ENCODE data around the gene FOXP4.
A peak's percentile ranks its signal among the peaks of the same experiment; 100 is the strongest.

FOXP4 gene

DNA sequence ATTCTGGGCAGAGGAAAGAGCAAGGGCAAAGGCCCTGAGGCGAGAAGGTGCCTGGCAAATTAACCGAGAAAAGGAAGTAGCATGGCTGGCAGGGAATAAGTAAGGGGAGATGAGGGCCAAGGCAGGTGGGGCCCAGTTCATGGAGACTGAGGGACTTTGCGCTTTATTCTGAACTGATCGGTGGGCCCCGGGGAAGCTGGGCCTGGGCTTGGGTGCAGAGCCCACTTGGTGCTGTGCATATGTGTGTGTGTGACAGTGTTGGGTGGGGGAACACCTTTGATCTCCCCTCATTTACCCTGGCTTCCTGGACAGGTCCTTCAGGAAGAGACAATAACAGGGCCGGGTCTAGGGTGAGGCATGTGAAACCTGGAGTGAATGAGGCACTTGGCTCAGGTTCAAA lies 89.2 kb downstream of the FOXP4 start:
- DNase-seq, result no peak

DNA sequence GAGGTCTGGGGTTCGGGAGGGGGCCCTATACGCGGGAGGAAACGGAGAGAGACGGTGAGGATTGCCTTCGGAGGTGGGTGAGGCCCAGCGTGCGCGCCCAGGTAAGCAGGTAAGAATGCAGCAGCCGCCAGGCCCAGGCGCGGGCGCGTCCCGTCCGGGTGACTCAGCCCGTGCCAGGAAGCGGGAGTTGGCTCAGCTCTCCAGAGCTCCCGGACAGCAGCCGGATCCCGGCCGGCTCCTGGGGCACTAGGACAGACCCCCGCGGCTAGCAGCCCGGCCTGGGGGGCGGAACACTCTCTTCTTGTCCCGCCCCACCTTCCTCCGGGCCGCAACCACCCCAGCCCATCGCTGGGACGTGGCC lies 90.6 kb downstream of the FOXP4 start:
- DNase-seq, result no peak

DNA sequence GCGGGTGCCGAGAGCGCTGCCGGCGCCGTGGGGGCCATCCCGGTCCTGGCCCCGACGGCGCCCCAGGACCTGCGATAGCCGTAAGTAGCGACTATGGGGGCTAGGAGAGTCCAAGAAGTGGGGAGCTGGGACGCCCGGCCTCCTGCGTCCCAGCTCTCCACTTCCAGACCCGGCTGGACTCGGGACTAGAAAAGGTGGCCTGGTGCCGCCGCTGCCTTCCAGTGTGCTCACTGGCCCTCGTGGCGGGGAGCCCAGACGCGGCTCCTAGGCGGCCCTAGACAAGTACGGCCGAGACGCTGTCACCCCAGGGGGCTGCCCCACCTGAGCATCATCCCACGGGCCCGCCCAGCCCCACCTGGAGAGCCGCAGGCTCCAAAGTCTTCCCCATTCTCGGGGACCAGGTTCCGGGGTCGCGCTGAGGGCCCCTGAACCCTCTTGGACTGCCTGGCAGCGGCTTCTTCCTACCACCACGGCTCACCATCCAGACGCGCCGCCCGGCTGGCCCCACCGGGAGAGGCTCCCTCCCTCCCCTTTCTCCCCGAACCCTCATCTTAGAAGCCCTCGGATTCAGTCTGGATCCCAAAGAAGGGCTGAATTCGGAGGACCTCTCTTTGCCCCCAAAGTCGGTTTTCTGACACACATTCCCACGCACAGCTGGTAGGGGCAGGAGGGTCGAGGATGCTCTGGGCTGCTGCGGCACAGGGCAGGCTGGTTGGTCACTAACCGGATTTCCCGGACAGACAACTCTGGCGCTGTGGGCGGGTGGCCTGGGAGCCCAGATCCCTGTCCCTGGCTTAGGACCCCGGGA lies 91.2 kb downstream of the FOXP4 start:
- DNase-seq, result no peak

DNA sequence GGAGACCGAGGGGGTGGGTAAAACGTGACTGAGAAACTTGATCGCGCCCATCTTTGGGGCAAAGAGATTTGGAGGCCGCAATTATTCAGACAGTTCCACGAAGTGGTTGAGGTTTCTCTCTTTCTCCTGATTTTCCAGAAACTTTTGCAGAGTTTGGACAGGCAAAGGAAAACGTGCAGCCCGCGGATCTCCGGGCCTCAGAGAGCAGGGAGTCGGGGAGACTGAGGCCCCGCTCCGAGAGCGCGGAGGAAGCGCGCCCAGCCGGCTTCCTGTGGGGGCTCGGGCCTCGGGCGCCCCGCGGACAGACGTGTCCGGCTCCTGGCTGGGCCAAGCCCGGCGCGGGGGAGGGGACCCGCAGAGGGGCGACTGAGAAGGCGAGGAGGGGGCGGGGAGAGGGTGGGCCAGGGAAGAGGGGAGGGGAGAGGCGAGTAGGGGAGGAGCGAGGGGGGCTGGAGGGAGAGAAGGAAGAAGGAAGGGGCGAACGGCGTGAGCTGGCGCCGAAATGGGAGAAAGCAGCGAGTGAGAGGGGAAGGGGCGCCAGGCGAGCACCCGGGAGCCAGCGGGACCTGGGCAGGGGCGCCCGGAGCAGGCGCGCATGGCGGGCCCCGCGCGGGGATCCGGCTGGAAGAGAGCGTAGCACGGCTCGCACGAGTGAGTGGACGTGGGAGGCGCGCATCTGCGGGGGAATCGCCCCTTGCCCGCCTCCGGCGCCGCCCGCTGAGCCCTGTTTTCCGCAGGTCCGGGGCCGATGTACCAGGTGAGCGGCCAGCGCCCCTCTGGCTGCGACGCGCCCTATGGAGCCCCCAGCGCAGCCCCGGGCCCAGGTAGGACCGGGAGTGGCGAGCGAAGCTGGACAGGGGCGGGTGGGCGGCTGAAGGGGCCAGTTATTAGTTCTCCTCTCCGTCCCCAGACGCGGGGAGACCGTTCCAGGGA lies 92.1 kb downstream of the FOXP4 start, which contains the start of gene MDFI:
TSS of gene MDFI (plus strand) at position 467 of the 933 bp plus-strand sequence. CDS start at position 749, 282 bp downstream.
- DNase-seq, result peak; percentile 66

DNA sequence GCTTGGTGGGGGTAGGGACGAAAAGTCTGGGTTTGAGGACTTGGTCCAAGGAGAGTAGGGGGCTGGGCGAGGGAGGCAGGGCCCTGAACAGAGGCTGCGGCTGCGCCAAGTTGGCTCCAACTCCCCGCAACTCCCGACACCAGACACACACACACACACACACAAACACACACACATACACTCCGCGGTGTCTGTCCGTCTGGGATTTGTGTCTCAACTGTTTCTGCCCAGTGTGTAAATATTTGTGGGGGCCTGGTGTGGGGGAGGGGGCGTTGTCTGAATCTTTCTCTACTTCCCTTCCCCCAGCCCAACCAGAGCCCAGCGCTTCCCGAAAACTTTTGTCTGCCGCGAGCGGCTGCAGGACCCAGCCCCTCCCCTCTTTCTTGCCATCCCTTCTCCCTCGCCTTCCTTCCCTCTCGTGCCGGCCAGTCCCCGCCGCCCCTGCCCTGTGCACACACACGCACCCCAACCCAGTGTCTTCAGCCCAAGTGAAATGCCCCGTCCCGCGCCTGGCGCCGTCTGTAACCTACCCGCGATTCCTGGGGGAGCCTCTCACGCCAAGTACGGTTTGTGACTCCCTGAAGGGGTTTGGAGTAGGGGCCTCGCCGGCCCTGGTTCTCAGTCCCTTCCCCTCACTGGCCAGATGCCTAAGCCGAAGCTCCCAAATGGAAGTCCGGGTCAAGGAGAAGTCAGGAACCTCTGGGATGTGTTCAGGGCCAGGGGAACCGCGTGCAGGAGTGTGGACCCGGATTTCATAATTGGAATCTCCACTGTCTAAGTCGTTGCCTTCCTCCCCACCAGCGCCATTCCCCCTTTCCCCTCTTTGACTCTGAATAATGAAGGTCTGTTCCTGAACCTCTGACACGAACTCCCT lies 93.0 kb downstream of the FOXP4 start:
- DNase-seq, result peak; percentile 48

DNA sequence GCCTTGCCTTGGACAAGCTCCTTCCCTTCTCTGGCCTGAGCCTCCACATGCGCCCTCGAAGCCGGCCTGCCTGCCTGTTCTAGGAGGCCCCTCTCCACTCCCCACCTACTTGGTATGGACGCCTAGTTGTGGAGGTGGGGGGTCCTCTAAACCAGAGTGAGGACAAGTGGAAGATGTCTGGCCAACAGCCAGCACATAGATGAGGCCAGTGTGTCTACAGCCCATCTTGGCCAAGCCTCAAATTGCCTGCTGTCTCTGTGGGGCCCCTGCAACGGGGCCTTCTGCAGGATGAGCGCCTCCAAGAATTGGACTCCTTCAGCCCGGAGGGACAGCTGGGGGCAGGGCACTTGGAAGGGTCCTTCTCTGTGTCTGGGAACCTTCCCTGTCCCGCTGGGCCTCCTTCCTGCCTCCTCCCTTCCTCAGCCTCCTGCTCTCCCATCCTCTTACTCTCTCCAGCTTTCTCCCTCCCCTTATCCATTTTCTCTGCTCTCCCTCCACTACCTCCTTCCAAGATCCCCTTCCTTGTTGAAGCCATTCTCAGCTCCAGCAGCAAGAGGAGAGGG lies 93.7 kb downstream of the FOXP4 start:
- DNase-seq, result no peak

DNA sequence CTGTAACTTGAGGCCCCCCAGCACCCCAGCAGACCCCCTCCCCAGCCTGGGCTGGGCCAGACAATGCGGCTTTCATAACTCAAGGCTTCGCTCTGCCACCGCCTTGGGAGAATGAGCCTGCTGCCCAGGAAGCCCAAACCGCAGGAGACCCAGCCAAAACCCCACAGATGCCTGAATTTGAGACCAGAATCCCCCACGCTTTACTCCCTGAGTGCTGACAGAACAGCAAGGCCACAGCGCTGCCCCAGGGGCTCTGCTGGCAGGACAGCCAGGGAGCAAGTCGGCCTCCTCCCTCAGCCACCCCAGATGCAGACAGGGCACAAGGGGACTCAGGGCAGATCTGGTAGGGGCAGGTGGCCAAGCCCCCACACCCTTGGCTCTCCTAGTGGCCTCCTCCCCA lies 94.2 kb downstream of the FOXP4 start:
- DNase-seq, result no peak

DNA sequence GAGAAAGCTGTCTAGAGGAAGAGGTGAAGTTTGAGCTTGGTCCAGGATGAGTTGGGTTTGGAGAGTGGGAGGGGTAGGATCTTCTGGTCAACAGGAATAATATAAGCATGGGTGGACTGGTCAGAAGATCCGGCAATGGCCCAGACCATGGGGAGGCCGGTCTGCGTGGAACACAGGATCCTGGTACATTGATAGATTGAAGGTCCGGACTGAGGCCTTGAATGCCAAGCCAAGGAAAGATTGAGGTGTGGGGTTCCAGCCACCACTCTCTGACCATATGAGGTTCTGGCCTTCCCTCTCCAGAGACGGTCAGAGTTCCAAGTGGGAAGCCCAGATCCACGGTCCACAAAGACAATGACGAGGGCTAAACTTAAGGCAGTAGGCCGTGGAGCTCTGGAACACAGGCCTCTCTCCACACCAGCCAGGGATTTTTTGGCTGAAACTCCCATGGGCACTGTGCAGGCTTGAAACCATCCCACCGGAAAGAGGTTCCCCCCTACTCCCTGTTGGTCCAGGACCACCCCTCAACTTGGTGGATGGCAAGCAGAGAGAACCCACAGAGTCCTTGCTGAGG lies 95.3 kb downstream of the FOXP4 start:
- DNase-seq, result no peak

DNA sequence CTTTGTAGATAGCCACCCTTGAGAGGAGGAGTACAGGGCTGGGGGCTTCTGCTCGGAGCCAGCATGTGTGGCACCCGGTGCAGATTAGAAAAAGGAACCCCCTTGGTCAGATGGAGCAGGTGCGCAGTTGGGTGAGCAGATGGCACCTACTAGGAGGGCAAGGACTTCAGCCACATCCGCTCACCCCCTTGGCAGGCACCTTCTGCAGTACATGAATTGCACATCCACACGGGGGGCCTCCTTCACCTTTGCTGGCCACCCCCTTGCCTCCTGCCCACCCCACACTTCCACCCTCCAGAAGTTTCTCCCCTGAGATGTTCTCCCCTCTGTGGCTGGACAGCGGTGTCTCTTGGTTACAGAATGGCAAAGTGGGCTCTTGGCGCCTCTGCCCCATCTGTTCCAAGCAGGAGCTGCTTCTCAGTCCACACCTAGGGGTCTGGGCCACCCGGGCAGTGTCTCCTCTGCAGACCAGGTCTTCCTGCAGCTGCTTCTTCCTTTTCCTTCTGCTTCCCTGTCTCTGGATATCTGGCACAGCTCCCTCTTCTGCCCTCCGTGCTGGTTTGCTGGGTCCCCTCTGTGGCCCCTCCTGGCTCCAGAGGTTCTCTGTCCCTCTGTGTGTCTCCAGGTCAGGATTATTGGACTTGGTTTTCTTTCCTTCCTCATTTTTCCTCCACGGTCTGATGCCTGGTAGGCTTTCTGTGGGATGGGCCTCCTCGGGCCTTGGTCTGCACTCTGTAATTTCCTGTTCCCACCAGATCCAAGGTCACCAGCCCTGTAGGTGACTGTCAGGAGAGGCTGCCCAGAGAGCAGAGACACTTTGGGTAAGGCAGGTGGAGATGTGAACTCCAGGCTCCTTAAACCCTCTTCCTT lies 96.1 kb downstream of the FOXP4 start:
- DNase-seq, result no peak

DNA sequence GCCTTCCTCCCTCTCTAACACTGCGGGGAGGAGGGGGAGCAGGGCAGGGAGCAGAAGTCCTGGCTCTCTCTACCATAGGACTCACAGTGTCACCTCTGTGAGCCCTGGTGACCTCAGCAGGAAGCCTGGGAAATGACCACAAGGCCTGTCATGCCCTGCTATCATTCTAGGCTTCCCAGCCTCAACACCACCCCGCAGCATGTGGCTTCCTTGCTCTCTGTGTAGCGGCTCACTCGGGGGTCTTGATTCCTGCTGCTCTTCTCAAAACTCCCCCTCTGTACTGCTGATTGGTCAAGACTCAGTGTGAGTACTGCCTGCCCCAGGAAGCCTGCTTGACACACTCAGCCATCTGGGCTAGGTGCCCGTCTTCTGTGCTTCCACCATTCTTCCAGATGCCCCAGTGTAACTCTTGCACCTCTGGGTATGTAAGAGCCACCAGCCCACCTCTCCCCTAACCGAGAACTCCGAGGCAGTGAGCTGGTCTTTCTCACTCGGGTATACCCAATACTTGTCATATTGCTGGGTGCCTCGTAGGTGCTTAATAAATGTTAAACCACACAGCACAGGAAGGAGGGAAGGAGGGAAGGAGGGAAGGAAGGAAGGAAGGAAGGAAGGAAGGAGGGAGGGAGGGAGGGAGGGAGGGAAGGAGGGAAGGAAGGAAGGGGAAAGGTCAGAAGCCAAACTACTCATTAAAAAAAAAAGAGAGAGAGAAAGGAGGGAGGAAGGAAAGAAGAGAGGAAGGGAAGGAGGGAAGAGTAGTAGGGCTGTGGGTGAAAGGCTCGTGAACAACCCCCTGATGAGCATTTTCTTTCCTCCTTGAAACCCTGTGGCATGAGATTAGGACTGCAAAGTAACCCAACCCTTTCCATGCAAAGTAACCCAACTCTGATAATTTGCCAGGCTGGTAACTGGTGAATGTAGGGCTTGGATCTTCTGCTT lies 97.0 kb downstream of the FOXP4 start:
- DNase-seq, result no peak

DNA sequence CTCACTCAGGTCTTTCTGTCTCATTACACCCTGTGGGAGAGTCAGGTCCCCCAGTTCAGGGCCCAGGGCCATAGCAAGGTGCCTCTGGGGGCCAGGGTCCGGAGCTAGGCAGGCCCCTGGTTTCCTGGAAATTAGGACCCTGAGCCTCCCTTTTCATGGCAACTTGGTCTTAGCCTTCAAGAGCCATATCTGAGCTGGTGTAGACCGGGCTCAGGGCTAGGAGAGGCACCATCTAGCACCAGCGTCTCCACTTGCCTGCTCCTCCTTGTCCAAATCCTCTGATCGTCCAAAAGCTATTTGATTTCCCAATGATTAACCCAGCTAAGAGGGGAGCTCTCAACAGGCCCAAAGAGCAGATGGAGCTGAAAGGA lies 97.7 kb downstream of the FOXP4 start:
- DNase-seq, result no peak

DNA sequence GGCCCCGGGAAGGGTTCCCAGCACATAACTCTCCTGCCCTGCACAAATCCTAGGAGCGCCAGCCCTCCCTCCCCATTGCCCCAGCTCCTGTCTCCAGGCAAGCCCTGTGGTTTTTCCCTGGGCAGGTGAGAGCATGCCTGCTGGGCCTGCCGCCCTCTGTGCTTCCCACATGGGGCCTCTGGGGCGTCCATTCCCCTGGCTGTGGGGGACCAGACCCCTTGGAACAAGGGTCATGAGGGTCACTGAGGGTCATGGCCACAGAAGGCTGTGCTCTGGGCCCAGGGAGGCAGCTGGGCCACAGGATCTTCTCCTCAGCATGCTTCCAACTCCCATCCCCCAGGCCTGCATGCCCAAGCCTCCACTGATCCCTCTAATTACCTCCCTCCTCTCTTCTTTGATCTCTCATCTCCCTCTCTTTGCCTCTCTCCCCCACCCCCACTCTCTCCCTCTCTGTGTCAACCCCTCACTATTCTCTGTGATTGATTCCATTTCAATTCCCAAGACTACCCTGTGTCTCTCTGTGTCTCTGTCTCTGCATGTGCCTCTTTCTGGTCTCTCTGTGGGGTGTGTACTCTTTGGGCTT lies 98.2 kb downstream of the FOXP4 start:
- peak; percentile 96 for DNase-seq

DNA sequence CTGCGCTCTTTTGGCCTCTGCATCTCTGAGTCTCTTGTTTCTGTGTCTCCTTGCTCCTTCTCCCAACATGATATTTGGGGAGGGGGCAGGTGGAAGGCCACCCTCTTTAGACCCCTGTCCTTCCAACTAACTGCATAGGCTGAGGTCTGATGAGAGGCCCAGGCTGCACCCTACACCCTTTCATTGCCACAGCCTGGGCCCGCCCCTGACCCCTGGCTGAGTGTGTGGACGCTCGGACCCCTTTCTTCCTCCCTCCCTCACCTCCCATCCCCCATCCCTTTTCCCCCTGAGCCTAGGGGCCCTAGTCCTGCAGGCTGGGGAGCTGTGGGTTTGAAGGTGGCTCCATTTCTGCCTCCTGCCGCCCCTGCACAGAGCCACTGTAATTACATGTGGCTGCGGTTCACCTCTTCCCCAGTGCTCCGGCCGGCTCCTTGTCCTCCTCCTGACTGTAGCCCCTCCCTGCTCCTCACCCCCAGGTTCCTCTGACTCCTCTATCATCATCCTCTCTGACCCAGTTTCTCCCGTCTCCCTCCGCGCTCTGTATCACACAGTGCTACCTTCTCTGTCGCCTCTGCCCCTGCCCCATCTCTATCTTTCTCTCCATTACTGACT lies 98.9 kb downstream of the FOXP4 start:
- DNase-seq, result peak; percentile 39

DNA sequence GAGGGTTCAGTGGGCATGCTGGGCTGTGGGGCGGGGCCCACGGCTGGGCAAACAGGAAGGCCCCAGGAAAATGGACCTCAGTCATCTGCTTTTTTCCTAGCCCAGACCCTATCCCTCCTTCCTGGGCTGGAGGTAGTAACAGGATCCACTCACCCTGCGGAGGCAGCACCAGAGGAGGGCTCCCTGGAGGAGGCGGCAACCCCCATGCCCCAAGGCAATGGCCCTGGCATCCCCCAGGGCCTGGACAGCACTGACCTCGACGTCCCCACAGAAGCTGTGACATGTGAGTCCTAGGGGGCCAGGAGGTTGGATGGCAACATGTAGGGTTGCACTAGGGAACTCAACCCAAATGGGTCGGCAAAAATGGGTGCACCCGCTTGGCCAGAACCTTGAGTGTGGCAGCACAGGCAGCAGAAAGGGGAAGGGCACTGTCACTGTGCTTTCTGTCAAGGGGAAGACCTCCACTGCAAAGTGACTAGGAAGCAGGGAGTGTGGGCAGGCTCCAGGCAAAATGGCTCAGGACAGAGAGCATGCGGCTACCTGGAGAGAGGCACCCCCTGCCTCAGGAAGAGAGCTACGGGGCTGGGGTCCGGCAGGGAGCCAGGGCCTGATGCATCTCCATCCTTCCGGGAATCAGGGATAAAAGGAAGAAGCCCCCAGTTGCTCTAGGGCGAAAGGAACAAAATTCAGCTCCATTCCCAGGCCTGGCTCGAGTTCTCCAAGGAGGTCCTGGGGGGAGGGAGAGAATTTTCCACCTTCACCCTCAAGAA lies 100.0 kb downstream of the FOXP4 start:
- no peak for DNase-seq

DNA sequence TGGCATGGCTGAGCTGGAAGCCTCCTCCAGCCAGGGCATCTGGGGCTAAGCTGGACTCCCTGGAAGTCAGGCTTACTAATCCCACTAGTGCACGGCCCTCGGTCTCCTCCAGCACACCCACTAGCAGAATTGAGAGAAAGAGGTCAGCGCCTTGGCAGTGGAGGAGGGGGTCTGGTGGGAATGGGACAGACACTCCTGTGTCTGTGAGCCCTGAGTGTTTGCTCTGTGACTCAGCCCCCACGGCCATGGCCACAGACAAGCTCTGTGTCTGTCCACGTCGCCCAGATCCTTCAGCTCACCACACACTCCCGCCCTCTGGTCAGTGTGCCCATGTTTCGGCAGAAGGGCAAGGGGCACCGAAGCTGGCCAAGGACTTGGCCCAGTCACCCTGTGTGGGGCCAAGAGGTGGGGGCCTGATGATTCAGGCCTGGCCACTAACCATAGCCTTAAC lies 100.9 kb downstream of the FOXP4 start:
- DNase-seq, result peak; percentile 64

DNA sequence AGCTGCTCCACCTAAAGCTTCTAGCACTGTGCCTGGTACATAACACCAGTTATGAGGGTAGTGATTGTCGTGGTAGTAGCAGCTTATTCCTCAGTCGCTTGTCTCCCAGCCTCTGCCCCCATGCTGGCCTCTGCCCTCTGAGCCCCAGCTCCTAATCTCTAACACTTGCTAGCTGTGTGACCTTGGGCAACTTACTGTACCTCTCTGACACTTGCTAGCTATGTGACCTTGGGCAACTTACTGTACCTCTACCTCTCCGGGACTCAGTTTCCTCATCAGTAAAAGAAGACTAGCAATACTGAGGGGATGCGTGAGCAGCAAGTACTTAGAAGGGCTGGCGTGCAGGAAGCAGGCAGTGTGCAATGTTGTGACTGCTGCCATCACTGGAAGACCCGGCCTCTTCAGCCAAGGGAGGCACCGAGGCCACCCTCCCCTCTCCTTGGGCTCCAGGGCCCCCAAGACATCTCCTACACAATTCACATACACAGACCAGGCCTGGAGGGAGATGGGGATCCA lies 101.9 kb downstream of the FOXP4 start:
- no peak for DNase-seq

DNA sequence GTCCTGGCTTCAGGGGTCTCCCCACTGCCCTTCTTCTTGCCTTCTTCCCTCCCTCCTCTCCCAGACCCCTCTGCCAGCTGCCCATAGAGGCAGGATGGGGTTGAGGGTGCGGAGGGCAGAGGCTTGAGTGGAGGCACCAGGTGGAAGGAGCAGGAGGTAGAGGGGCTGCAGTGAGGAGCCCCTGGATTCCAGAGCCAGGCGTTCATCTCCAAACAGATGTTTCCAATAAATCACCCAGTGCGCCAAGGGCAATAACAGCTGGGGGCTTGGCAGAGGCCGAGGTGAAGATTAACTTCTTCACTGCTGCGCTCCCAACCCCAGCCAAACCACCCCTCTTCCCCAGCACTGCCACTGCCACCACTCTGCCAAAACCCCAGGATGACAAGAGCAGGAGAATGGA lies 102.7 kb downstream of the FOXP4 start:
- DNase-seq, result peak; percentile 29

DNA sequence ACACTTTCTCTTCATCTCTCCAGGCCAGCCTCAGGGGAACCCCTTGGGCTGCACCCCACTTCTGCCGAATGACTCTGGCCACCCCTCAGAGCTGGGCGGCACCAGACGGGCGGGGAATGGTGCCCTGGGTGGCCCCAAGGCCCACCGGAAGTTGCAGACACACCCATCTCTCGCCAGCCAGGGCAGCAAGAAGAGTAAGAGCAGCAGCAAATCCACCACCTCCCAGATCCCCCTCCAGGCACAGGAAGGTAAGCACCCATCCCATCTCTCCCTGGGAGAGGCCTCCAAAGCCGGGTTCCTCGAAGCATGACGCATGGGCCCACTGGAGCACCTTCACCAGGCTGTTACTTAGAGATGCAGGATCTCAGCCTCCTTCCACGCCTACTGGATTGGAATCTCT lies 103.4 kb downstream of the FOXP4 start:
- DNase-seq, result no peak

All from NCI-H82 (cell line).